ENCODE measurements around the gene FAM227B. TPM values are rescaled to one million over a fixed set of nuclear protein-coding genes. Genes with fewer than 3 reads are reported as not detected.

The FAM227B gene
- polyA plus RNA-seq, 1 donor (not counting 4 experiments of a cell fraction or from before 2014, with no cell fraction given): 7.2 TPM

GRCh38 chr15:49415149-49415548 is 205.5 kb downstream of the FAM227B start:
- Histone ChIP-seq H3K27ac (ENCODE audit: control insufficient read depth, insufficient read depth, low read length) (no peak overlapping the region), H3K4me3 (ENCODE audit: control insufficient read depth in 2 of 3, extremely low read depth in 1 of 3, insufficient read depth in 2 of 3, low read depth in 1 of 3, low read length in 3 of 3) (no peak overlapping the region), H3K9me3 (ENCODE audit: control insufficient read depth, low read depth, low read length) (no peaks in the 10 kb centered on the region), H3K9ac (ENCODE audit: control insufficient read depth, extremely low read depth, insufficient read depth, low read length) (no peak overlapping the region), H3K4me2 (ENCODE audit: control insufficient read depth, extremely low read depth, insufficient read depth, low read depth, low read length) (no peak overlapping the region), H4K20me1 (ENCODE audit: control insufficient read depth, extremely low read depth, insufficient read depth, low read length) (no peaks in the 10 kb centered on the region), H3K79me2 (ENCODE audit: control insufficient read depth, insufficient read depth, low read length) (no peaks in the 10 kb centered on the region), H3K27me3 (ENCODE audit: control insufficient read depth, extremely low read depth, insufficient read depth, low read length) (no peaks in the 10 kb centered on the region), H3K9me1 (ENCODE audit: control insufficient read depth, extremely low read depth, insufficient read depth, low read length) (no peaks in the 10 kb centered on the region), H3K4me1 (ENCODE audit: control insufficient read depth, extremely low read depth, insufficient read depth, low read length) (peaks cover 7% of the 10 kb centered on the region), H2AFZ (ENCODE audit: control insufficient read depth, low read length) (no peak overlapping the region), H3K36me3 (ENCODE audit: control insufficient read depth in 2 of 2, extremely low read depth in 1 of 2, insufficient read depth in 2 of 2, low read length in 2 of 2) (no peaks in the 10 kb centered on the region)
- no peak for FAIRE-seq
- TF ChIP-seq EZH2 (IDR thresholded peaks at IDR 0.05; ENCODE audit: low read length): no peak
- TF ChIP-seq, protein P1, sequence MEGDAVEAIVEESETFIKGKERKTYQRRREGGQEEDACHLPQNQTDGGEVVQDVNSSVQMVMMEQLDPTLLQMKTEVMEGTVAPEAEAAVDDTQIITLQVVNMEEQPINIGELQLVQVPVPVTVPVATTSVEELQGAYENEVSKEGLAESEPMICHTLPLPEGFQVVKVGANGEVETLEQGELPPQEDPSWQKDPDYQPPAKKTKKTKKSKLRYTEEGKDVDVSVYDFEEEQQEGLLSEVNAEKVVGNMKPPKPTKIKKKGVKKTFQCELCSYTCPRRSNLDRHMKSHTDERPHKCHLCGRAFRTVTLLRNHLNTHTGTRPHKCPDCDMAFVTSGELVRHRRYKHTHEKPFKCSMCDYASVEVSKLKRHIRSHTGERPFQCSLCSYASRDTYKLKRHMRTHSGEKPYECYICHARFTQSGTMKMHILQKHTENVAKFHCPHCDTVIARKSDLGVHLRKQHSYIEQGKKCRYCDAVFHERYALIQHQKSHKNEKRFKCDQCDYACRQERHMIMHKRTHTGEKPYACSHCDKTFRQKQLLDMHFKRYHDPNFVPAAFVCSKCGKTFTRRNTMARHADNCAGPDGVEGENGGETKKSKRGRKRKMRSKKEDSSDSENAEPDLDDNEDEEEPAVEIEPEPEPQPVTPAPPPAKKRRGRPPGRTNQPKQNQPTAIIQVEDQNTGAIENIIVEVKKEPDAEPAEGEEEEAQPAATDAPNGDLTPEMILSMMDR (optimal IDR thresholded peaks at IDR 0.05 in 1 of 3, IDR thresholded peaks at IDR 0.05 in 1 of 3, conservative IDR thresholded peaks at IDR 0.05 in 1 of 3; ENCODE audit: extremely low read depth in 1 of 3, insufficient read depth in 2 of 3, low read length in 3 of 3): no peak
- dilution Hi-C loops (cut with MboI; ENCODE audit: extremely low pct_ligation_motif_present, low sequenced_read_pairs): no loop called here
- no peak for DNase-seq (ENCODE audit: low read depth, low spot score)

- H3K4me2 ChIP-seq (ENCODE audit: control insufficient read depth, extremely low read depth, insufficient read depth, low read depth, low read length): no peak overlapping the region
- H3K4me1 ChIP-seq (ENCODE audit: control insufficient read depth, extremely low read depth, insufficient read depth, low read length): peaks cover 7% of the 10 kb centered on the region
- FAIRE-seq (no peak), DNase-seq (ENCODE audit: low read depth, low spot score) (no peak)
- no peaks in the 10 kb centered on the region for H3K36me3 ChIP-seq (ENCODE audit: control insufficient read depth in 2 of 2, extremely low read depth in 1 of 2, insufficient read depth in 2 of 2, low read length in 2 of 2)
- no peaks in the 10 kb centered on the region for H3K27me3 ChIP-seq (ENCODE audit: control insufficient read depth, extremely low read depth, insufficient read depth, low read length)
- no peak overlapping the region for H3K4me3 ChIP-seq (ENCODE audit: control insufficient read depth in 2 of 3, extremely low read depth in 1 of 3, insufficient read depth in 2 of 3, low read depth in 1 of 3, low read length in 3 of 3)
- TF ChIP-seq, protein P1 (optimal IDR thresholded peaks at IDR 0.05 in 1 of 3, IDR thresholded peaks at IDR 0.05 in 1 of 3, conservative IDR thresholded peaks at IDR 0.05 in 1 of 3; ENCODE audit: extremely low read depth in 1 of 3, insufficient read depth in 2 of 3, low read length in 3 of 3): no peak
- TF ChIP-seq EZH2 (IDR thresholded peaks at IDR 0.05; ENCODE audit: low read length): no peak
- no peaks in the 10 kb centered on the region for H3K9me3 ChIP-seq (ENCODE audit: control insufficient read depth, low read depth, low read length)
- no peaks in the 10 kb centered on the region for H3K9me1 ChIP-seq (ENCODE audit: control insufficient read depth, extremely low read depth, insufficient read depth, low read length)
- no peak overlapping the region for H2AFZ ChIP-seq (ENCODE audit: control insufficient read depth, low read length)
- no peaks in the 10 kb centered on the region for H4K20me1 ChIP-seq (ENCODE audit: control insufficient read depth, extremely low read depth, insufficient read depth, low read length)
- dilution Hi-C loops (cut with MboI; ENCODE audit: extremely low pct_ligation_motif_present, low sequenced_read_pairs): no loop called here
- H3K79me2 ChIP-seq (ENCODE audit: control insufficient read depth, insufficient read depth, low read length): no peaks in the 10 kb centered on the region
- H3K9ac ChIP-seq (ENCODE audit: control insufficient read depth, extremely low read depth, insufficient read depth, low read length): no peak overlapping the region
- no peak overlapping the region for H3K27ac ChIP-seq (ENCODE audit: control insufficient read depth, insufficient read depth, low read length)
These were observed 207.8 kb downstream of the FAM227B start for GRCh38 chr15:49412797-49413196.
